HepG2 (cell line): ENCODE measurements around the gene ATG4B. TPM values are rescaled to one million over a fixed set of nuclear protein-coding genes. Genes with fewer than 3 reads are reported as not detected.
A peak's percentile ranks its signal among the peaks of the same experiment; 100 is the strongest.

Experiments
- ATAC-seq: fragments of 200-7000 bp; cut with Tn5 transposase; 3 replicates; pipeline ENCODE4 v1.9.1; 2020; ENCODE audit warnings: mild to moderate bottlenecking, moderate library complexity
- BruUV-seq: library from RNA; stranded (reverse); fragments of 400-500 nt; replicated peaks from 2 replicates; lab custom pipeline; 2021; lab: Mats Ljungman, UMichigan
- CTCF ChIA-PET: fragments of 300-600 bp; formaldehyde crosslinking; extraction: SDS; loops from one replicate; lab custom pipeline; 2021; ENCODE audit warnings: low total read pairs, inconsistent platforms, low intra/inter-chr PET ratio; lab: Yijun Ruan, JAX
- POLR2A ChIA-PET: fragments of 350-600 bp; sonication (Branson Sonifier 250); formaldehyde crosslinking; loops from one replicate; lab custom pipeline; 2020; ENCODE audit warnings: antibody characterized with exemption, inconsistent platforms; lab: Yijun Ruan, JAX
- DNase-seq: peaks from one replicate; pipeline ENCODE4 v3.0.0-alpha.2; 2015; ENCODE audit warnings: low spot score
- FAIRE-seq: peaks from 3 replicates; lab custom pipeline; 2011; peaks lifted over from hg19 to GRCh38; lab: Jason Lieb, UNC
- H2AFZ ChIP-seq: one replicate; pipeline ENCODE4 v1.6.1; 2011; ENCODE audit warnings: low read length, inconsistent platforms
- H3K27ac ChIP-seq: fragments of 300-600 bp; 3 replicates; pipeline ENCODE4 v1.8.0; 2011; ENCODE audit warnings: mixed run types, mild to moderate bottlenecking, mixed read lengths, low read length, inconsistent platforms; ENCODE audit not compliant: insufficient read depth; ENCODE audit errors: extremely low read length
- H3K27me3 ChIP-seq, 2 experiments: fragments of 200-600 bp in 1 of 2; 2 replicates in 1 of 2; 3 replicates in 1 of 2; pipeline versions ENCODE4 v1.6.0 to v1.8.0; 2011; ENCODE audit warnings: low read length in 2 of 2, mild to moderate bottlenecking in 2 of 2, moderate library complexity in 2 of 2, inconsistent platforms in 1 of 2; ENCODE audit not compliant: insufficient read depth in 2 of 2, control insufficient read depth in 1 of 2
- H3K36me3 ChIP-seq, 2 experiments: fragments of 200-600 bp in 1 of 2; replicated peaks in 1 of 2; 2 replicates in 1 of 2; 3 replicates in 1 of 2; pipeline versions ENCODE4 v1.5.1 to v1.8.0; 2011; ENCODE audit warnings: low read length in 2 of 2, inconsistent platforms in 1 of 2; ENCODE audit not compliant: insufficient read depth in 2 of 2, control insufficient read depth in 1 of 2
- H3K4me1 ChIP-seq: 2 replicates; pipeline ENCODE4 v1.5.1; 2012; ENCODE audit warnings: low read length, inconsistent platforms; ENCODE audit not compliant: insufficient read depth
- H3K4me2 ChIP-seq: 2 replicates; pipeline ENCODE4 v1.6.0; 2011; ENCODE audit warnings: low read depth, low read length, inconsistent platforms
- H3K4me3 ChIP-seq, 3 experiments: fragments of 200-600 bp in 1 of 3; sonication (generic), shearing (Covaris generic) in 1 of 3; replicated peaks in 1 of 3; 2 replicates each; pipeline ENCODE4 v1.5.1; 2011 to 2016; ENCODE audit warnings: low read length in 3 of 3, inconsistent platforms in 2 of 3, low read depth in 2 of 3, mild to moderate bottlenecking in 2 of 3, control low read depth in 1 of 3, mixed read lengths in 1 of 3; ENCODE audit not compliant: insufficient read depth in 1 of 3
- H3K79me2 ChIP-seq: one replicate; pipeline ENCODE4 v1.6.1; 2011; ENCODE audit warnings: low read length, inconsistent platforms; ENCODE audit not compliant: insufficient read depth
- H3K9ac ChIP-seq: 2 replicates; pipeline ENCODE4 v1.6.0; 2011; ENCODE audit warnings: mild to moderate bottlenecking, low read depth, low read length, inconsistent platforms; ENCODE audit not compliant: insufficient read depth
- H3K9me3 ChIP-seq: 2 replicates; pipeline ENCODE4 v1.5.1; 2012; ENCODE audit warnings: mild to moderate bottlenecking, low read length
- H4K20me1 ChIP-seq: 2 replicates; pipeline ENCODE4 v1.6.0; 2011; ENCODE audit warnings: inconsistent platforms, mild to moderate bottlenecking, low read length, moderate library complexity; ENCODE audit not compliant: insufficient read depth
- MTA1 ChIP-seq: sonication (generic); formaldehyde crosslinking; IDR thresholded peaks from 2 replicates; pipeline ENCODE4 v1.4.0; 2020; ENCODE audit warnings: missing genetic modification reagents, mild to moderate bottlenecking, borderline replicate concordance
- POLR2A ChIP-seq, 2 experiments: IDR thresholded peaks; 2 replicates each; pipeline ENCODE4 v1.6.1; 2011; ENCODE audit warnings: low read depth in 2 of 2, low read length in 2 of 2, mild to moderate bottlenecking in 1 of 2, moderate library complexity in 1 of 2; ENCODE audit not compliant: insufficient read depth in 1 of 2
- RFX1 ChIP-seq: fragments of 450-650 bp; IDR thresholded peaks from 2 replicates; pipeline ENCODE4 v1.6.1; 2017
- ZFP1 ChIP-seq: IDR thresholded peaks from 2 replicates; pipeline ENCODE4 v1.6.1; 2016
- ZNF451 ChIP-seq: sonication (generic); formaldehyde crosslinking; IDR thresholded peaks from 2 replicates; pipeline ENCODE4 v1.5.0; 2020; ENCODE audit warnings: mild to moderate bottlenecking, missing genetic modification reagents
- ZNF704 ChIP-seq: sonication (generic); formaldehyde crosslinking; IDR thresholded peaks from 2 replicates; pipeline ENCODE4 v1.8.1; 2023; ENCODE audit warnings: mild to moderate bottlenecking, inconsistent platforms, moderate library complexity, missing genetic modification reagents, borderline replicate concordance
- ZNF775 ChIP-seq: sonication (generic); formaldehyde crosslinking; IDR thresholded peaks from 2 replicates; pipeline ENCODE4 v1.4.0; 2020; ENCODE audit warnings: missing genetic modification reagents, mild to moderate bottlenecking, moderate library complexity, borderline replicate concordance
- ZSCAN25 ChIP-seq: sonication (generic); formaldehyde crosslinking; IDR thresholded peaks from 2 replicates; pipeline ENCODE4 v1.8.0; 2022; ENCODE audit warnings: mild to moderate bottlenecking, missing genetic modification reagents
- WGBS: methylation state at CpG from one replicate; pipeline ENCODE4 v1.1.6; 2017; ENCODE audit warnings: low lambda C conversion rate; 5-methylcytosine and 5-hydroxymethylcytosine counted together
- in situ Hi-C: cut with HindIII; loops from 2 replicates; pipeline ENCODE4 v1.10.0; 2017; ENCODE audit warnings: low pct_unique_long_range_greater_than_20kb; ENCODE audit not compliant: extremely low pct_ligation_motif_present
- intact Hi-C: fragments of 100-400 bp; cut with micrococcal nuclease; formaldehyde crosslinking; loops from one replicate; pipeline ENCODE4 v1.10.0; 2022; ENCODE audit not compliant: unreplicated experiment
- polyA plus RNA-seq, 8 experiments: library from polyadenylated mRNA; depleted of rRNA in 3 of 8; stranded (reverse) in 7 of 8; unstranded in 1 of 8; fragments of >200 nt; fragmentation: Illumina TruSeq in 4 of 8; extraction: Trizol in 4 of 8; gene quantifications; 2 replicates each; pipeline versions ENCODE4 v1.2.1 to v1.2.3, GENCODE V29; 2011 to 2016; ENCODE audit warnings: low read depth in 4 of 8, missing spikeins in 1 of 8, mixed read lengths in 1 of 8; ENCODE audit not compliant: insufficient read depth in 1 of 8
- total RNA-seq, 5 experiments: library from RNA; depleted of rRNA; stranded (reverse); fragments of >200 nt; fragmentation: Illumina TruSeq; extraction: Trizol; gene quantifications; 2 replicates each; pipeline ENCODE4 v1.2.3, GENCODE V29; 2016; ENCODE audit warnings: low read depth in 1 of 5

Gene ATG4B
- total and polyA plus RNA-seq, 2 of the 13 experiments (the other 11 are each of a cell fraction or from before 2014, with no cell fraction given) = 95.5 to 239 TPM

GRCh38 chr2:241703032-241703604, 65.6 kb downstream of the ATG4B start (continued):
- TF ChIP-seq RFX1 = no peak
- no peak for TF ChIP-seq ZNF451 (CRISPR knock-in tag)
- TF ChIP-seq MTA1 (CRISPR knock-in tag) = 0 out of 2 replicates have a peak, but pooled peaks have one; percentile 10
- no peak for TF ChIP-seq ZSCAN25 (CRISPR knock-in tag)

GRCh38 chr2:241706537-241706936, 69.0 kb downstream of the ATG4B start:
- TF ChIP-seq ZNF775 (CRISPR knock-in tag) (no peak), ZFP1 (CRISPR knock-in tag) (peak; percentile 99)
- TF ChIP-seq, all 625 proteins: peak for 1
- H2AFZ ChIP-seq = no peak overlapping the region
- WGBS = 97% methylated on average over 6 of the region's 6 CpGs
- ATAC-seq (no peak), DNase-seq (no peak), FAIRE-seq (no peak)
- in situ Hi-C loops (no loop called here), intact Hi-C loops (no loop called here)
- H3K79me2 ChIP-seq = peaks cover 22% of the 10 kb centered on the region
- ChIA-PET POLR2A (no interaction called here), CTCF (no interaction called here)
- no peak overlapping the region for H3K4me2 ChIP-seq
- H3K4me3 ChIP-seq = no peak overlapping the region
- BruUV-seq = no TSS peak
- peaks cover 18% of the 10 kb centered on the region; the same call in 1 of the 2 replicates for H4K20me1 ChIP-seq
- H3K36me3 ChIP-seq = peaks cover 34 to 64% of the 10 kb centered on the region in 2 experiments
- H3K4me1 ChIP-seq = peaks cover 15% of the 10 kb centered on the region
- H3K27me3 ChIP-seq = no peaks in the 10 kb centered on the region
- H3K27ac ChIP-seq = no peak overlapping the region
- H3K9ac ChIP-seq = no peak overlapping the region
- H3K9me3 ChIP-seq = peaks cover 13% of the 10 kb centered on the region; the same call in 1 of the 2 replicates

- Histone ChIP-seq H3K9ac (no peak overlapping the region), H3K36me3 (peaks cover 45 to 83% of the 10 kb centered on the region in 2 experiments), H3K4me1 (peaks cover 6% of the 10 kb centered on the region; the same call in 1 of the 2 replicates), H2AFZ (no peak overlapping the region), H3K4me2 (no peak overlapping the region), H4K20me1 (0 out of 2 replicates have a peak, but pooled peaks cover 3% of the 10 kb centered on the region), H3K79me2 (peaks cover 9% of the 10 kb centered on the region), H3K27ac (no peak overlapping the region), H3K9me3 (peaks cover 13% of the 10 kb centered on the region; the same call in 1 of the 2 replicates), H3K27me3 (no peaks in the 10 kb centered on the region), H3K4me3 (no peak overlapping the region)
- FAIRE-seq (no peak), ATAC-seq (no peak; the same call in 1 of the 3 replicates), DNase-seq (no peak)
- 98% methylated on average over 10 of the region's 10 CpGs for WGBS
- TF ChIP-seq POLR2A (IDR thresholded peaks at IDR 0.05; ENCODE audit: insufficient read depth in 1 of 2, low read depth in 2 of 2, low read length in 2 of 2) (0 out of 4 replicates have a peak, but pooled peaks of 1 of the 2 experiments have one; percentile 1), ZNF704 (CRISPR knock-in tag) (no peak)
- intact Hi-C loops (no loop called here), in situ Hi-C loops (no loop called here)
- POLR2A ChIA-PET = no interaction called here
- BruUV-seq = no TSS peak
- CTCF ChIA-PET = no interaction called here
Observed at GRCh38 chr2:241708879-241709278, 71.4 kb downstream of the ATG4B start.
